ENCODE results near the gene SFRP2.

SFRP2 gene

DNA sequence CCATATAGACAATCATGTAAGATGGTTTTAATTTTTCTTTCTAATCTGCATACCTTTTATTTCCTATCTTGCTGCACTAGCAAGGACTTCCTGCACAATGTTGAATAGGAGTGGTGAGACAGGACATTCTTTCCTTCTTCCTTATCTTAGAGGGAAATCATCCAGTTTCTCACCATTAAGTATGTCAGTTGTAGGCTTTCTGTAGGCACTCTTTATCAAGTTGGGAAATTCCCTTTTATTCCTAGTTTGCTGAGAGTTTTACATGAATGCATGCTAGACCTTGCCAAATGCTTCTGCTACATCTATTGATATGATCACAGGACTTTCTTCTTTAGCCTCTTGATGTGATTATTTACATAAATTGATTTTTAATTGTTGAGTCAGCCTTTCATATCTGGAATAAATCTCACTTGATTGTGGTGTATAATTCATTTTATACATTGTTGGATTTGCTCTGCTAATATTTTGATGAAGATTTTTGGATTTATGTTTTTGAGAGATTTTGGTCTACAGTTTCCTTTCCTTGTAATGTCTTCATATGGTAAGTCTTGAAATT, 52.9 kb downstream of the SFRP2 start:
- H3K4me1 ChIP-seq, result peaks cover 8% of the 10 kb centered on the region
- no peaks in the 10 kb centered on the region for H3K36me3 ChIP-seq
- no peaks in the 10 kb centered on the region for H3K27me3 ChIP-seq
- TF ChIP-seq, protein P1, sequence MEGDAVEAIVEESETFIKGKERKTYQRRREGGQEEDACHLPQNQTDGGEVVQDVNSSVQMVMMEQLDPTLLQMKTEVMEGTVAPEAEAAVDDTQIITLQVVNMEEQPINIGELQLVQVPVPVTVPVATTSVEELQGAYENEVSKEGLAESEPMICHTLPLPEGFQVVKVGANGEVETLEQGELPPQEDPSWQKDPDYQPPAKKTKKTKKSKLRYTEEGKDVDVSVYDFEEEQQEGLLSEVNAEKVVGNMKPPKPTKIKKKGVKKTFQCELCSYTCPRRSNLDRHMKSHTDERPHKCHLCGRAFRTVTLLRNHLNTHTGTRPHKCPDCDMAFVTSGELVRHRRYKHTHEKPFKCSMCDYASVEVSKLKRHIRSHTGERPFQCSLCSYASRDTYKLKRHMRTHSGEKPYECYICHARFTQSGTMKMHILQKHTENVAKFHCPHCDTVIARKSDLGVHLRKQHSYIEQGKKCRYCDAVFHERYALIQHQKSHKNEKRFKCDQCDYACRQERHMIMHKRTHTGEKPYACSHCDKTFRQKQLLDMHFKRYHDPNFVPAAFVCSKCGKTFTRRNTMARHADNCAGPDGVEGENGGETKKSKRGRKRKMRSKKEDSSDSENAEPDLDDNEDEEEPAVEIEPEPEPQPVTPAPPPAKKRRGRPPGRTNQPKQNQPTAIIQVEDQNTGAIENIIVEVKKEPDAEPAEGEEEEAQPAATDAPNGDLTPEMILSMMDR (IDR thresholded peaks at IDR 0.05; ENCODE audit: low read depth, low read length), result no peak
- DNase-seq, result no peak
- no peaks in the 10 kb centered on the region for H3K9me3 ChIP-seq
- H3K4me3 ChIP-seq (ENCODE audit: low read depth, low read length), result no peak overlapping the region

DNA sequence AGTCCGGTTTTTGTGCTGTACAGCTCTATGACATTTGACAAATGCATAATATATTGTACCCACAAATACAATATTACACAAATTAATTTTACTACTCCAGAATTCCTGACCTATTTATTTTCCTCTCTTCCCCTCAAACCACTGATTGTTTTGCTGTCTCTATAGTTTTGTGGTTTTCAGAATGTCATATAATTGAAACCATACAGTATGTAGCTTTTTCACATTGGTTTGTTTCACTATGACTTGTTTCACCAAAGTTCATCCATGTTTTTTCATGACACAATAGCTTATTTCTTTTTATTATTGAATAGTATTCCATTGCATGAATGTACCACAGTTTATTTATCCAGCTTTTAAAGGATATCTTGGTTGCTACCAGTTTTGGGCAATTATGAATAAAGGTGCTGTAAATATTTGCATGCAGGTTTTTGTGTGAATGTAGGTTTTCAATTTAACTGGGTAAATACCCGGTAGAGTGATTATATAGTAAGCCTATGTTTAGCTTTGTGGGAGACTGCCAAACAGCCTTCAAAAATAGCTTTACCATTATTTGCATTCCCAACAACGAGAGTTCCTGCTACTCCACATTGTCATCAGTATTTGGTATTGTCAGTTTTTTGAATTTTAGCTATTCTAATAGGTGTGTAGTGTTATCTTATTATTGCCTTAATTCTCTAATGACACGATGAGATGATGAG, 55.0 kb downstream of the SFRP2 start:
- no peaks in the 10 kb centered on the region for H3K9me3 ChIP-seq
- no peaks in the 10 kb centered on the region for H3K27me3 ChIP-seq
- TF ChIP-seq, protein P1 (IDR thresholded peaks at IDR 0.05; ENCODE audit: low read depth, low read length), result no peak
- H3K4me1 ChIP-seq, result peaks cover 8% of the 10 kb centered on the region
- no peaks in the 10 kb centered on the region for H3K36me3 ChIP-seq
- no peak for DNase-seq
- H3K4me3 ChIP-seq (ENCODE audit: low read depth, low read length), result no peak overlapping the region

DNA sequence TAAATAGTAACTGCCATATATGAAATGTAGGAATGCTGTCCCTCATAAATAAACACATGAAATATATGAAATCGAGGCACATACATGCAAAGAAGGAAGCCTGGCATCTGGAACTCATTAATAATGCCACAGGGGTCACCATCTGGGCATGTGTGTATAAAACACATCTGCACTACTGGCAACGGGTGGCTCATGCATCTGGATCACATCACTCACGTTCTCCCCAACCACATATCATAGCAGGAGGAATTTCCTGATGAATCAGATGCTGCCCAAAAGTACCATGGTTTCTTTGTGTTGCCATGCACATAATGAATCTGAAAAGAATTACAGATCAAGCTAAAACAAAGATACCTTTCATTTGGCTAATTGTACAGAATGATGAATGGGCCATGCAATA, 57.6 kb downstream of the SFRP2 start:
- TF ChIP-seq, protein P1 (IDR thresholded peaks at IDR 0.05; ENCODE audit: low read depth, low read length), result no peak
- Histone ChIP-seq H3K36me3 (no peaks in the 10 kb centered on the region), H3K9me3 (no peaks in the 10 kb centered on the region), H3K4me3 (ENCODE audit: low read depth, low read length) (no peak overlapping the region), H3K27me3 (no peaks in the 10 kb centered on the region), H3K4me1 (peaks cover 8% of the 10 kb centered on the region)
- peak; percentile 61 for DNase-seq
